PFSK-1 (cell line): ENCODE measurements around the gene TVP23A.

Experiments
- POLR2AphosphoS5 ChIP-seq: IDR thresholded peaks from 2 replicates; pipeline ENCODE4 v1.6.1; 2012; ENCODE audit warnings: low read depth, mild to moderate bottlenecking, control low read depth, low read length, moderate library complexity
- REST ChIP-seq, 2 experiments: IDR thresholded peaks; 2 replicates each; pipeline versions ENCODE4 v1.6.1 to v1.8.0; 2011 to 2012; ENCODE audit warnings: low read depth in 2 of 2, low read length in 2 of 2, control low read depth in 1 of 2, inconsistent platforms in 1 of 2, mild to moderate bottlenecking in 1 of 2, moderate library complexity in 1 of 2; ENCODE audit not compliant: insufficient read depth in 1 of 2

- TF ChIP-seq POLR2AphosphoS5 (no peak), REST (IDR thresholded peaks at IDR 0.05; ENCODE audit: insufficient read depth in 1 of 2, low read depth in 2 of 2, low read length in 2 of 2) (no peak)
These were observed 89.2 kb downstream of the TVP23A start for GRCh38 chr16:10729104-10730048.
